Endodermal cell (in vitro differentiated cells): ENCODE measurements around the gene PEAK3. TPM values are rescaled to one million over a fixed set of nuclear protein-coding genes. Genes with fewer than 3 reads are reported as not detected.

ENCODE experiments used
- DNase-seq: peaks from one replicate; pipeline ENCODE4 v3.0.0-alpha.2; 2017
- H3K27ac ChIP-seq: 2 replicates; pipeline ENCODE4 v1.5.1; 2013; ENCODE audit warnings: mild to moderate bottlenecking, low read depth, low read length, moderate library complexity
- H3K27me3 ChIP-seq: 2 replicates; pipeline ENCODE4 v1.6.1; 2013; ENCODE audit warnings: mild to moderate bottlenecking, low read length, moderate library complexity; ENCODE audit not compliant: insufficient read depth, control insufficient read depth, poor library complexity, severe bottlenecking
- H3K36me3 ChIP-seq: 2 replicates; pipeline ENCODE4 v1.7.0; 2013; ENCODE audit warnings: mild to moderate bottlenecking, low read length, moderate library complexity; ENCODE audit not compliant: control insufficient read depth, insufficient read depth
- H3K4me1 ChIP-seq: one replicate; pipeline ENCODE4 v1.7.0; 2013; ENCODE audit warnings: low read length; ENCODE audit not compliant: control insufficient read depth, insufficient read depth
- H3K4me3 ChIP-seq: 2 replicates; pipeline ENCODE4 v1.5.1; 2013; ENCODE audit warnings: mild to moderate bottlenecking, low read length, moderate library complexity
- H3K9ac ChIP-seq: 2 replicates; pipeline ENCODE4 v1.6.1; 2013; ENCODE audit warnings: mild to moderate bottlenecking, low read length, moderate library complexity; ENCODE audit not compliant: poor library complexity, severe bottlenecking; ENCODE audit errors: extremely low read depth
- H3K9me3 ChIP-seq: 2 replicates; pipeline ENCODE4 v1.6.1; 2013; ENCODE audit warnings: mild to moderate bottlenecking, low read length, moderate library complexity; ENCODE audit not compliant: control insufficient read depth
- H3K27ac Mint-ChIP-seq: 2 replicates; pipeline ENCODE4 v1.8.0; 2020; ENCODE audit warnings: mixed read lengths
- H3K27me3 Mint-ChIP-seq: 2 replicates; pipeline ENCODE4 v1.8.0; 2021; ENCODE audit warnings: mild to moderate bottlenecking, mixed read lengths; ENCODE audit not compliant: insufficient read depth
- H3K36me3 Mint-ChIP-seq: 2 replicates; pipeline ENCODE4 v1.8.0; 2020; ENCODE audit warnings: low read depth, mixed read lengths
- H3K4me1 Mint-ChIP-seq: 2 replicates; pipeline ENCODE4 v1.8.0; 2020; ENCODE audit warnings: mixed read lengths
- H3K4me3 Mint-ChIP-seq: 2 replicates; pipeline ENCODE4 v1.8.0; 2020; ENCODE audit warnings: mild to moderate bottlenecking, moderate library complexity, mixed read lengths
- H3K9me3 Mint-ChIP-seq: 2 replicates; pipeline ENCODE4 v1.8.0; 2020; ENCODE audit warnings: mild to moderate bottlenecking, mixed read lengths
- CTCF ChIP-seq: fragments of 200-600 bp; sonication (generic); conservative IDR thresholded peaks from 2 replicates; pipeline ENCODE4 v1.5.0; 2021; ENCODE audit warnings: antibody characterized with exemption, mild to moderate bottlenecking
- WGBS, 2 experiments: methylation state at CpG; one replicate each; pipeline versions ENCODE4 v1.1.5 to v1.1.7; 2013; ENCODE audit warnings: missing lambda C conversion rate in 2 of 2, mixed read lengths in 1 of 2; ENCODE audit not compliant: insufficient coverage in 1 of 2, insufficient read length in 1 of 2; 5-methylcytosine and 5-hydroxymethylcytosine counted together
- total RNA-seq, 2 donors: library from RNA; stranded (reverse); fragmentation: NEBNext Ultra II Directional in 1 of 2; extraction: Animal tissue kit (Norgen Biotek cat#: 25700) in 1 of 2; gene quantifications; 2 replicates in 1 of 2; 3 replicates in 1 of 2; pipeline ENCODE4 v1.2.1, GENCODE V29; 2021

Gene PEAK3
- total RNA-seq, 2 donors from 2014 or later: not detected

GRCh38 chr19:2250766-2251105 is 31.2 kb downstream of the PEAK3 start:
- Histone ChIP-seq H3K36me3 (peaks cover 12% of the 10 kb centered on the region), H3K4me1 (no peaks in the 10 kb centered on the region), H3K9me3 (no peaks in the 10 kb centered on the region), H3K4me3 (no peak overlapping the region), H3K9ac (no peak overlapping the region), H3K27ac (no peak overlapping the region), H3K27me3 (peaks cover 16% of the 10 kb centered on the region)
- DNase-seq: no peak
- H3K27ac Mint-ChIP-seq: no peak overlapping the region
- 82 to 83% methylated on average over 36 to 40 of the region's 40 CpGs for WGBS, 2 experiments
- H3K27me3 Mint-ChIP-seq: peaks cover 10% of the 10 kb centered on the region
- peaks cover 7% of the 10 kb centered on the region for H3K36me3 Mint-ChIP-seq
- H3K4me1 Mint-ChIP-seq: peaks cover 3% of the 10 kb centered on the region
- H3K9me3 Mint-ChIP-seq: no peaks in the 10 kb centered on the region
- TF ChIP-seq CTCF: no peak
- no peak overlapping the region for H3K4me3 Mint-ChIP-seq

GRCh38 chr19:2249880-2250765 is 31.9 kb downstream of the PEAK3 start:
- peaks cover 16% of the 10 kb centered on the region for H3K27me3 ChIP-seq
- DNase-seq: peak; percentile 64
- no peaks in the 10 kb centered on the region for H3K4me1 ChIP-seq
- Mint-ChIP-seq H3K9me3 (no peaks in the 10 kb centered on the region), H3K36me3 (peaks cover 10% of the 10 kb centered on the region), H3K27me3 (peaks cover 10% of the 10 kb centered on the region), H3K27ac (no peak overlapping the region), H3K4me1 (peaks cover 3% of the 10 kb centered on the region), H3K4me3 (no peak overlapping the region)
- no peaks in the 10 kb centered on the region for H3K9me3 ChIP-seq
- peaks cover 18% of the 10 kb centered on the region for H3K36me3 ChIP-seq
- TF ChIP-seq CTCF: no peak
- H3K4me3 ChIP-seq: no peak overlapping the region
- WGBS, 2 experiments: 81 to 87% methylated on average over 31 to 43 of the region's 43 CpGs
- no peak overlapping the region for H3K9ac ChIP-seq
- H3K27ac ChIP-seq: no peak overlapping the region

GRCh38 chr19:2249010-2249866 is 32.7 kb downstream of the PEAK3 start, which contains the start of gene AMH:
Gene AMH (plus strand): TSS chr19:2249323. CDS start chr19:2249333, 10 bp downstream.
- H3K9ac ChIP-seq: no peak within 1 kb of the TSS
- no peaks in the 10 kb centered on the region for H3K9me3 ChIP-seq
- peaks cover 3% of the 10 kb centered on the region for H3K4me1 Mint-ChIP-seq
- peaks cover 10% of the 10 kb centered on the region for H3K27me3 Mint-ChIP-seq
- H3K27ac ChIP-seq: peak within 1 kb of the TSS; percentile 38
- H3K27me3 ChIP-seq: peaks cover 16% of the 10 kb centered on the region
- H3K4me3 ChIP-seq: no peak within 1 kb of the TSS
- no peak within 1 kb of the TSS for H3K4me3 Mint-ChIP-seq
- H3K27ac Mint-ChIP-seq: no peak within 1 kb of the TSS
- H3K9me3 Mint-ChIP-seq: no peaks in the 10 kb centered on the region
- no peak for TF ChIP-seq CTCF
- WGBS, 2 experiments: 83 to 88% methylated on average over 10 to 27 of the region's 27 CpGs
- no peaks in the 10 kb centered on the region for H3K4me1 ChIP-seq
- peaks cover 27% of the 10 kb centered on the region for H3K36me3 ChIP-seq
- peaks cover 16% of the 10 kb centered on the region for H3K36me3 Mint-ChIP-seq
- DNase-seq: peak; percentile 58
